T-helper 1 cell (primary cell): ENCODE data around the gene LNP1.

ENCODE experiments used
- DNase-seq, 5 donors: peaks; one replicate each; pipeline ENCODE4 v3.0.0-alpha.2; 2012 to 2020

LNP1 gene

DNA sequence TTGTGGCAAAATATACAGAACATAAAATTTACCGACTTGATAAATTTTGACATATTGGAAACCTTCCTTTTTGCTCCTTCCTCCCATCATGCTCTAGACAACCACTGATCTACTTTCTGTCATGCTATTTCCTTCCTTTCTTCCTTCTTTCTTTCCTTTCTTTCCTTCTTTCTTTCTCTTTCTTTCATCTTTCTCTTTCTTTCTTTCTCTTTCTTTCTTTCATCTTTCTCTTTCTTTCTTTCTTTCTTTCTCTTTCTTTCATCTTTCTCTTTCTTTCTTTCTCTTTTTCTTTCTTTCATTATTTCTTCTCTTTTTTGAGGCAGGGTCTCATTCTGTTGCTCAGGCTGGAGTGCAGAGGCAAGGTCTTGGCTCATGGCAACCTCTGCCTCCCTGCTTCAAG, 82.2 kb downstream of the LNP1 start:
- DNase-seq = no peak

DNA sequence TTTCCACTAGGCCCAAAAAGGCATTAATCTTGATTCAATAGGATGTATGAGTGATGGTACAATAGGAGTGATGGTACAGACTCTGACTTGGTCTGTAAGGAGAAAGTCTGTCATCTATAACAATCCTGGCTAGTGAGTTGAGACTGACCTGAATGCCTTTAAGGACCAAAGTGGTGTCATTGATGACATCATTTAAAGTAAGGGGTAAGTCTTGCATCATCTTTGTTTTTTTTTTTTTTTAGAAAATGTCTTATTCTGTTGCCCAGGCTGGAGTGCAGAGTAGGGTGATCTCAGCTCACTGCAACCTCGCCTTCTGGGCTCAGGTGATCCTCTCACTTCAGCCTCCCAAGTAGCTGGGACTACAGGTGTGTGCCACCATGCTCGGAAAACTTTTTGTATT, 85.5 kb downstream of the LNP1 start:
- no peak for DNase-seq

DNA sequence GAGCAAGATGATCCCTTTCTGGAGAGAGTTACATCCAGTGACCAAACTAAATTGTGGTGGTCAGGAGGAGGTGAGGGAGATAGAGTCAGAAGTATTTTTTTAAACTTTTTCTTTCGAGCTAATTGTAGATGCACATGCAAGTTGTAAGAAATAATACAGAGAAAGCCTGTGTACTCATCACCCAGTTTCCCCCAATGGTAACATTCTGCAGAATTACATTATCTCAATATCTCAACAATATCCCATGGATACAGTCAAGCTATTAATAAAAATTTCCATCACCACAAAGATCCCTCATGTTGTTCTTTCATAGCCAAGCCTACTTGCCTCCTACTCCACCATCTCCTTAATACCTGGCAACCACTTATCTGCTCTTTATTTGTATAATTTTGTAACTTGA, 87.8 kb downstream of the LNP1 start:
- no peak for DNase-seq

DNA sequence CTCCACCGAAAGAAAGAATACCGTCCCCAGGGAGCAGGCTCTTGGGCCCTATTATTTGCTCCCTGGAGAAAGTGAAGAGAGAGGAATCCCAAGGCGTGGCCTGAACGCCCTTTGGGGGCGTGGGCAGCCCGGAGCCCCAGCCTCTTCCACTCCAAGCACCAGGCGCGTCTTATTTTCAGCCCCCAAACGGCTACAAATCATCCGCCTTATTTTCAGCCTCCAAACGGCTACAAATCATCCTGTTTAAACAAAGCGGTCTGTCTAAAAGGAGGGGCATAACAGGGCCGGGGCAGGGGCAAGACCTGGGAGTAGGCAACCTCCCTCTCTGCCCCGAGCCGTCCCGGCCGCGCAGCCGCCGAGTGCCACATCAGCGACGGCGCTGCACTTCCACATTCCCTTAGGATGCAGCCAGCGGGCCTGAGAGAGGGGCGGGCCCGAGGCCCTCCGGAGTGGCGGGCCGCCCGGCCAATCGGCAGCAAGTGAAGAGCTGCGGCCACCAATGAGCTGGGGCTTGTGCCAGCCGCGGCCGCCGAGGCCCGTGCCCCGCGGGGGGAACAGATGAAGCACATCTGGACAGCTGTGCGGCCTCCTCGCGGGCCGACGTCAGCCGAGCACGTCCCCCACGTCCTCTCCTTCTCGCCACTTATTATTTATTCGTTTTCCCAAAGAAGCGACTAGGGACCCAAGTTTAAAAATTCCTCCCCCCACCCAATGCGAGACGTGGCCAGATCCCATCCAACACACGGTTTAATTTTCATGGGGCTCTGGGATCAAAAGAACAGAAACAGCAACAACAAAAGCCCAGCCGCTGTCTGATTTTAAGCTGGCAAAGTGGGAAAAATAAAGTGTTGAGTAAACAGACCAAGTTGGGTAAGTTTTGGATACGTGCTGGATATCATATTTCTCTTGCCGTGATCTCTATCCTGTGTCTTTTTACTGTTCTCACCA, 91.0 kb downstream of the LNP1 start, which contains the start of gene TMEM45A:
TSS of gene TMEM45A (plus strand) at position 561 of the 948 bp plus-strand sequence. CDS start 62,593 bp downstream, outside the sequence.
- peak; percentile 53 to 75 (median 62) for DNase-seq

DNA sequence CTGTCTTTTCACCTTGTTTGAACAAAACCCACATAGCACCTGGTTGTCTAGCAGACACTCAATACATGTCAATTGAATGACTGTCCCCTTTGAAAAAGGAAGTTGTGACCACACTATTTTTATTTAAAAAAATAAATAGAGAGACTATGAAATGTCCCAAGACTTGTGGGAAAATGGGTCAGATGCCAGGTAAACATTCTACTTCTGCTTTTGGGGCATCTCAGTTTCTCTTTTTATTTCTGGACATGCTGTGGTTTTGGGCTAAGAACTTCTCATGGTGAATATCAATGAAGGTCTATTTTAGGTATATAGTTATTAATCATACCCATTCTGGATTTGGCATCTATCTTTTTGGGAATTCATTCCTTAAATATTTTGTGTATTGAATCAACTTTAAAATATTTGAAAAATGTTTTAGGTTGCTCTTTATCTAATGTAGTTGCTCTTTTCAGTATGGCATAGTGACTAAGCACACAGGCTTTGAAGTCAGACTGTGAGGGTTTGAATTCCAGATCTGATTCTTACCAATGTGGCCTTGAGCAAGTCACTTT, 95.4 kb downstream of the LNP1 start:
- DNase-seq = no peak

DNA sequence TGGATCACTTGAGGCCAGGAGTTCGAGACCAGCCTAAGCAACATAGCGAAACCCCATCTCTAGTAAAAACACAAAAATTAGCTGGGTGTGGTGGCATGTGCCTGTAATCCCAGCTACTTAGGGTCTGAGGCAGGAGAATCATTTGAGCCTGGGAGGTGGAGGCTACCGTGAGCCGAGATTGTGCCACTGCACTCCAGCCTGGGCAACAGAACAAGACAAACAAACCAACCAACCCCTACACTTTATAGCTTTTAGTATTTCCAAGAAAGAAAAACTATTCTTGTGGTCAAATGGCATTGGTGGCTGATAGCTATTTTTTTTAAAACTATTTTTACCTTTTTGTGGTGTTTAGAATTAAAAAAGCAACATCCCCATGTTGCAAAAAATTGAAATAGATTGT, 98.3 kb downstream of the LNP1 start:
- no peak for DNase-seq

DNA sequence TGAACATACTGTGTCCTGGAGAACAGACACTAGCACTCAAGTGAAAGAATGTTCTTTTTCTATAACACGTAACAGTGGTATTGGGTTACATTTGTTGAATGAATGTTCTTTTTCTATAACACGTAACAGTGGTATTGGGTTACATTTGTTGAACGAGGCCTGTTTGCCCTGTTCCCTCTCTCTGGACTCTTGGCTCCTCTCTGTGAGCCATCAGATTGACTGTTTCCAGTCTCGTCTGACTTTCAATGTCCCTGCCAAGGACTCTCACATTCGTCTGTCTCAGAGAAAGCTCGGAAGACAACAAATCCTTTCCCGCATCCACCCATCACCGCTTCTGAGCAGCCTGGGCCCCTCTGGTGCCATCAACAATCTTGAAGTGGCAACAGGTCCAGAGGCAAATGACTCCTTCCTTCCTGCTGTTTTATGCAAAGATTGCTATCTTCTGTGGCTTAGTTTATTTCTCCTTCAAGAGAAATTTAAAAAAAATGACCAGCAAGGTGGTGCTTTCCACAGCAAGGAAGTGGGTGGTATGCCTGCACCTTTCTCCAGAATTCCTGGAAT, 99.1 kb downstream of the LNP1 start:
- DNase-seq = no peak

DNA sequence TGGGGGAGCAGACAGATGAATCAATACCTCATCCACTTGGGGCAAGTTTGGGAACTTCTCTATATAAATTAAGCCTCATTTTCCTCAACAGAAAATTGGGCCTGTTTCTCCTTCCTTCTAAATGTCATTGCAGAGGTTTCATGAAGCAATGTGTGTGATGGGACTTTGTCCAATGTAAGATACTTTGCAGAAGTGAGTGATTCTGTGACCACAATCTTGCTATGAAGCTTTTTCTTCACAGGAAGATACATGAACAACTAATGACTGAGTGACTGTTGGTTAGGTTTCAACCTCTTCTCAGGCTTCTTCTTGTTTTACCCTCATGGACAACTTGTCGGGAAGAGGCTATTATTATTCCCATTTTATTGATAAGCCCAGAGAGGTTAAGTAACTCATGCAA, 102.1 kb downstream of the LNP1 start:
- no peak for DNase-seq
